Natural killer cell treated with Interleukin-12 subunit alpha and Interleukin-12 subunit beta and Interleukin-15 and Interleukin-18, amount 100 ng/mL, for 72 hours (primary cell): Measurements from ENCODE around the gene RASA3. TPM values are rescaled to one million over a fixed set of nuclear protein-coding genes. Genes with fewer than 3 reads are reported as not detected.
A peak's percentile ranks its signal among the peaks of the same experiment; 100 is the strongest.

Source experiments
- ATAC-seq, 2 donors: fragments of 150-1000 bp; cut with Tn5 transposase in 1 of 2; sonication (Bioruptor Pico), chemical (Tn5 transposase) in 1 of 2; 2 replicates each; pipeline ENCODE4 v1.10.0; 2021
- DNase-seq: peaks from one replicate; pipeline ENCODE4 v3.0.0; 2022; ENCODE audit warnings: low spot score
- H3K27ac Mint-ChIP-seq, 2 donors: 1 replicate in 1 of 2; 2 replicates in 1 of 2; pipeline ENCODE4 v1.8.0; 2022; ENCODE audit warnings: mixed read lengths in 2 of 2, mild to moderate bottlenecking in 1 of 2, moderate library complexity in 1 of 2
- H3K27me3 Mint-ChIP-seq, 2 donors: 1 replicate in 1 of 2; 2 replicates in 1 of 2; pipeline ENCODE4 v1.8.0; 2022; ENCODE audit warnings: mixed read lengths in 2 of 2
- H3K36me3 Mint-ChIP-seq: one replicate; pipeline ENCODE4 v1.8.0; 2022; ENCODE audit warnings: mixed read lengths
- H3K4me1 Mint-ChIP-seq, 2 donors: 1 replicate in 1 of 2; 2 replicates in 1 of 2; pipeline ENCODE4 v1.8.0; 2022; ENCODE audit warnings: low read depth in 2 of 2, mixed read lengths in 2 of 2, mild to moderate bottlenecking in 1 of 2
- H3K4me3 Mint-ChIP-seq: one replicate; pipeline ENCODE4 v1.8.0; 2022; ENCODE audit warnings: mixed read lengths
- H3K9me3 Mint-ChIP-seq: 2 replicates; pipeline ENCODE4 v1.8.0; 2022; ENCODE audit warnings: mixed read lengths
- total RNA-seq, 2 donors: library from RNA; stranded (reverse); gene quantifications; one replicate each; pipeline ENCODE4 v1.2.3, GENCODE V29; 2022

RASA3 gene
- total RNA-seq, 2 donors from 2014 or later, result 6.9 to 11.7 TPM

- no peaks in the 10 kb centered on the region for H3K36me3 Mint-ChIP-seq
- ATAC-seq (peak; percentile 68 to 95), DNase-seq (peak; percentile 83)
- H3K27ac Mint-ChIP-seq, result peak overlapping the region; percentile 55 to 95
- H3K4me1 Mint-ChIP-seq, result peaks cover 40 to 46% of the 10 kb centered on the region in 2 donors
- H3K27me3 Mint-ChIP-seq, result no peaks in the 10 kb centered on the region
- no peaks in the 10 kb centered on the region for H3K9me3 Mint-ChIP-seq
- H3K4me3 Mint-ChIP-seq, result no peak overlapping the region
Observed at GRCh38 chr13:114043421-114044053, 88.9 kb downstream of the RASA3 start.

GRCh38 chr13:114042066-114042815 lies 90.2 kb downstream of the RASA3 start:
- no peak for DNase-seq
- Mint-ChIP-seq H3K4me1 (peaks cover 42 to 43% of the 10 kb centered on the region in 2 donors), H3K36me3 (no peaks in the 10 kb centered on the region), H3K4me3 (no peak overlapping the region), H3K9me3 (no peaks in the 10 kb centered on the region), H3K27ac (peak overlapping the region in 1 of 2 donors; percentile 95), H3K27me3 (no peaks in the 10 kb centered on the region)
- ATAC-seq, result no peak

GRCh38 chr13:114041493-114041892 lies 90.9 kb downstream of the RASA3 start:
- ATAC-seq (no peak), DNase-seq (no peak)
- Mint-ChIP-seq H3K4me1 (peaks cover 38 to 39% of the 10 kb centered on the region in 2 donors), H3K27ac (no peak overlapping the region), H3K27me3 (no peaks in the 10 kb centered on the region), H3K4me3 (no peak overlapping the region), H3K9me3 (no peaks in the 10 kb centered on the region), H3K36me3 (no peaks in the 10 kb centered on the region)

DNA sequence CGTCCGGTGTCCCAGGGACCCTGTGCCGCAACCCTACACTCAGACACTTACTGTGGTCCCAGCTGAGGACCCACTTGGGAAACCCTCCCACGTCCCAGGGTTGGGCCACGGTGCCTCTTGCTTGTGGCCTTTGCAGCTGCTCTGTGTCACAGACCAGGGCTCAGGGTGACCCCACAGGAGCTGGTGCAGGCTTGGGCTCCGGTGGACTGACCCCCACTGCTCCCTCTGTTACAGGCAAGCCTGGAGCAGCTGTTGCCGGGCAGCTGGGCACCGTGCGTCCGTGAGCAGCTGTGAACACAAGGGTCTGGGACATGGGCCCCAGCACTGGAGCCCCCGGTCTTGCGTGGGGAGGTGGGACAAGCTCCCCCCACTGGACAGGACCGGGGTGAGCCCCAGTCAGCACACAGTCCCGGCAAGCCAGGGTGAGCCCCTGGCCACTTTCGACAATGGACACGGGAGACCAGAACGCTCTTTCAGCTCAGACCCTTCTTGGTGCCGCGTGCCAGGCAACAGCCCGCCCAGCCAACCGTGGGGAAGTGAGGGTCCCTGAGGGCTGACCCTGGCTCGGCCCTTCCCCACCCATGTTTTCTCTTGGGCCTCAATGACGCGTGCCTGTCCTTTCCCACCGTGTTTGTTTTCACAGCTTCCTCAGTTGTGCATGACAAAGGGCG lies 92.8 kb downstream of the RASA3 start:
- Mint-ChIP-seq H3K4me3 (no peak overlapping the region), H3K27ac (peak overlapping the region in 1 of 2 donors; percentile 73), H3K9me3 (no peaks in the 10 kb centered on the region), H3K27me3 (no peaks in the 10 kb centered on the region), H3K4me1 (peaks cover 24 to 30% of the 10 kb centered on the region in 2 donors), H3K36me3 (peaks cover 4% of the 10 kb centered on the region)
- DNase-seq, result no peak
- peak in 1 of 2 donors; percentile 18 for ATAC-seq

GRCh38 chr13:114038900-114039299 lies 93.5 kb downstream of the RASA3 start:
- H3K4me3 Mint-ChIP-seq, result no peak overlapping the region
- DNase-seq, result no peak
- H3K9me3 Mint-ChIP-seq, result no peaks in the 10 kb centered on the region
- peaks cover 24 to 29% of the 10 kb centered on the region in 2 donors for H3K4me1 Mint-ChIP-seq
- peaks cover 4% of the 10 kb centered on the region for H3K36me3 Mint-ChIP-seq
- H3K27me3 Mint-ChIP-seq, result no peaks in the 10 kb centered on the region
- H3K27ac Mint-ChIP-seq, result peak overlapping the region in 1 of 2 donors; percentile 73
- ATAC-seq, result no peak

DNA sequence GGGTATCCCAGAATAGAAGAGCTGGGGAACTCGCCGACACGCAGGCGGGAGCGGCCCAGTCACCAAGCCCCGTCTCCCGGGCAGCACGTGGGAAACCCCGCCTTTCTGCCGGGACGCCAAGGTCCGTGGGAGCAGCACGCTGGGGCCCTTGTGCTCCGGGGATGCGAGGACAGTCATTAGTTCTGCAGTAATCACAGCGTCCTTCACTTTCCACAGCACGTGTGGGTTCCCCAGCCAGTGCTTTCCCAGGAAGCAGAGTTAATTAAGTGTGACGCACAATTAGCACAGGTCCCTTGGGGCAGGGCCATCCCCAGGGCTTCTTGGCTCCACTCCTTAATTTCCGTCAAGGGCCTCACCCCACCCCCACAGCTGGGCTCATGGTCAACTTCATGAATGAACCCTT lies 94.2 kb downstream of the RASA3 start:
- no peaks in the 10 kb centered on the region for H3K9me3 Mint-ChIP-seq
- DNase-seq, result no peak
- peaks cover 21 to 26% of the 10 kb centered on the region in 2 donors for H3K4me1 Mint-ChIP-seq
- no peaks in the 10 kb centered on the region for H3K27me3 Mint-ChIP-seq
- H3K27ac Mint-ChIP-seq, result no peak overlapping the region
- H3K4me3 Mint-ChIP-seq, result no peak overlapping the region
- H3K36me3 Mint-ChIP-seq, result peaks cover 4% of the 10 kb centered on the region
- no peak for ATAC-seq

- H3K4me3 Mint-ChIP-seq, result no peak overlapping the region
- no peaks in the 10 kb centered on the region for H3K9me3 Mint-ChIP-seq
- DNase-seq (no peak), ATAC-seq (no peak)
- peak overlapping the region; percentile 44 to 81 for H3K27ac Mint-ChIP-seq
- H3K36me3 Mint-ChIP-seq, result peaks cover 4% of the 10 kb centered on the region
- H3K4me1 Mint-ChIP-seq, result peaks cover 16 to 21% of the 10 kb centered on the region in 2 donors
- no peaks in the 10 kb centered on the region for H3K27me3 Mint-ChIP-seq
Observed at GRCh38 chr13:114037674-114038073, 94.7 kb downstream of the RASA3 start.

DNA sequence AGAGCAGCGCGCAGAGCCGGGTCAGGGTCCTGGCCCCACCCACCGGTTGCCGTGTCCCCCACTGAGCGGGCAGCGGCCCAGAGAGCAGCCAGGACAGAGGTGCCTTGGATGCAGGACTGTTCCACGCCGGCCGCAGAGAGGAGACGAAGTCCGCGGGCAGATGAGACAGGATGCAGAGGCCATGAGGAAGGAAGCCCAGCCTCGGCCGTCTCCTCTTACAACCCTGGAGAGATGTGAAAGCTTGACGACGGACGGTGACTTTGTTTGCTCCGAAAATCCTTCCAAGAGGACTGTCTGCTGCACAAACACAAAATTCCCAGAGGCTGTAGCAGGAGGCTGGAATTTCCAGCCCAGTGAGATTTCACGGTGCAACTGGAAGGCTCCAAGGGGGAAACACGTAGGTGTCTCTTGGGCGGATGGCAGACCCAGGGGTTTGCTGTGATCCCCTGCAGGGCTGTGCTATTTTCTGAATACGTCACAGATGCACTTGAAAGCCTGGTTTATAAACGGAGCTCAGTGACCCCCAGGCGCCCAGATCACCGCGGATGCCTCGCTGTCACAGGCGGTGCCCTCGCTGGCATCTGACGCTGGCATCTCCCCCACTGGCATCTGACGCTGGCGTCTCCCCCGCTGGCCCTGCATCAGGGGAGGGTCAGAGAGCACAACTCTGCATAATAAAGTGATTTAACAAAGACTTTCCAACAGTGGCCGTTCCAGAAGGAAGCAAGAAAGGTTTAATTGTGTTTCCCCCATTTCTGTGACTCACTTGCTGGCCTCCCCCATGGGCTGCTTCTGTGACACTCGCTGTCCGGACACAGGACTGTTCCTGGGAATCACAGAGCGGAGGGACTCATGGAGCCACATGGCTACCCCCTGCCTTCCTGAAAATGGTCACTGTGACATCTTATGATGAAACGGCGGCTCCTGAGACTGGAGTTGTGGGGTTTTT lies 96.6 kb downstream of the RASA3 start:
- H3K27me3 Mint-ChIP-seq, result no peaks in the 10 kb centered on the region
- no peaks in the 10 kb centered on the region for H3K9me3 Mint-ChIP-seq
- peak overlapping the region in 1 of 2 donors; percentile 43 for H3K27ac Mint-ChIP-seq
- no peak overlapping the region for H3K4me3 Mint-ChIP-seq
- peaks cover 10% of the 10 kb centered on the region for H3K36me3 Mint-ChIP-seq
- H3K4me1 Mint-ChIP-seq, result peaks cover 24 to 25% of the 10 kb centered on the region in 2 donors
- DNase-seq (no peak), ATAC-seq (no peak)

GRCh38 chr13:114035186-114035582 lies 97.2 kb downstream of the RASA3 start:
- no peak overlapping the region for H3K4me3 Mint-ChIP-seq
- H3K9me3 Mint-ChIP-seq, result no peaks in the 10 kb centered on the region
- H3K36me3 Mint-ChIP-seq, result peaks cover 13% of the 10 kb centered on the region
- H3K4me1 Mint-ChIP-seq, result peaks cover 27 to 29% of the 10 kb centered on the region in 2 donors
- H3K27me3 Mint-ChIP-seq, result no peaks in the 10 kb centered on the region
- peak overlapping the region in 1 of 2 donors; percentile 65 for H3K27ac Mint-ChIP-seq
- DNase-seq, result no peak
- ATAC-seq, result no peak

- DNase-seq (no peak), ATAC-seq (no peak)
- H3K4me1 Mint-ChIP-seq, result peaks cover 29 to 32% of the 10 kb centered on the region in 2 donors
- peak overlapping the region; percentile 58 to 65 for H3K27ac Mint-ChIP-seq
- H3K9me3 Mint-ChIP-seq, result no peaks in the 10 kb centered on the region
- peaks cover 13% of the 10 kb centered on the region for H3K36me3 Mint-ChIP-seq
- H3K4me3 Mint-ChIP-seq, result no peak overlapping the region
- no peaks in the 10 kb centered on the region for H3K27me3 Mint-ChIP-seq
Observed at GRCh38 chr13:114034481-114034891, 97.9 kb downstream of the RASA3 start.

DNA sequence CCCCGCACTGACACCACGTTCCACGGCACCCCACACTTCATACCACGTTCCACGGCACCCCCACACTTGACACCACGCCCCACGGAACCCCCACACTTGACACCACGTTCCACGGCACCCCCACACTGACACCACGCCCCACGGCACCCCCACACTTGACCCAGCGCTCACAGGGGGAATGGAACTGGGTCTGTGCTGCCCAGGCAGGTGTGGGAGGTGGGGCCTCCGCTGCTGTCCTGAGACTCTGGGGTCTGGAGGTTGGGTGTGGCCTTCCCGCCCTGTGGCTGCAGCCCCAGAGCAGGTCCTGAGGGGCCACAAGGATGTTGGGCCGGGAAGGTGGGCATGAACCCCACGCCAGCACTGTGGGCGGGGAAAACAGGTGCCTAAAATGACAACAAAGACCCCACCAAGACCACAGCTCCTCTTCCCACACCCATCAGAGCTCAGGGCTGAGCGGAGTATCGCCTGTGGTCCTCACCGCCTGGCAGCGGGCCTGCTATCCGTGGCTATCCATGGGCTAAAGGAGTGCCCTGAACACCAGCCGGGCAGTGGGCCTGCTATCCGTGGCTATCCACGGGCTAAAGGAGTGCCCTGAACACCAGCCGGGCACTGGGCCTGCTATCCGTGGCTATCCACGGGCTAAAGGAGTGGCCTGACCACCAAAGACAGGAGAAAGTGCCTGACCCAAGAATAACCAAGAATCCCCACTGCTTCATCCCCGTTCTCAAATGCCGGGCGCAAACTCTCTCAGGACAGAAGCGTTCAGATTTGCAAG lies 98.7 kb downstream of the RASA3 start:
- peak overlapping the region in 1 of 2 donors; percentile 65 for H3K27ac Mint-ChIP-seq
- H3K9me3 Mint-ChIP-seq, result no peaks in the 10 kb centered on the region
- H3K4me1 Mint-ChIP-seq, result peaks cover 29 to 32% of the 10 kb centered on the region in 2 donors
- peaks cover 13% of the 10 kb centered on the region for H3K36me3 Mint-ChIP-seq
- ATAC-seq, result no peak
- H3K4me3 Mint-ChIP-seq, result no peak overlapping the region
- no peaks in the 10 kb centered on the region for H3K27me3 Mint-ChIP-seq
- no peak for DNase-seq

- no peak for DNase-seq
- H3K27ac Mint-ChIP-seq, result peak overlapping the region in 1 of 2 donors; percentile 8
Observed at GRCh38 chr13:114032126-114032799, 100.2 kb downstream of the RASA3 start.

More at GRCh38 chr13:114032126-114032799, 100.2 kb downstream of the RASA3 start:
- no peak for ATAC-seq
- Mint-ChIP-seq H3K4me1 (peaks cover 24 to 35% of the 10 kb centered on the region in 2 donors), H3K27me3 (no peaks in the 10 kb centered on the region), H3K4me3 (no peak overlapping the region), H3K9me3 (no peaks in the 10 kb centered on the region), H3K36me3 (peaks cover 13% of the 10 kb centered on the region)
